Ascending aorta (tissue), 2 donors: ENCODE measurements around the gene DACH1. TPM values are rescaled to one million over a fixed set of nuclear protein-coding genes. Genes with fewer than 3 reads are reported as not detected.

Experiments
- DNase-seq, 2 donors: peaks; one replicate each; pipeline ENCODE4 v3.0.0-alpha.2; 2019; ENCODE audit warnings: low spot score in 2 of 2
- H3K27ac ChIP-seq, 2 donors: fragments of 200-600 bp; sonication (generic); one replicate each; pipeline ENCODE4 v1.5.1; 2016 to 2017; ENCODE audit warnings: mild to moderate bottlenecking in 1 of 2
- H3K27me3 ChIP-seq: fragments of 200-600 bp; sonication (generic); one replicate; pipeline ENCODE4 v1.5.1; 2017
- H3K36me3 ChIP-seq, 2 donors: fragments of 200-600 bp; sonication (generic); one replicate each; pipeline ENCODE4 v1.5.1; 2016
- H3K4me1 ChIP-seq, 2 donors: fragments of 200-600 bp; sonication (generic); one replicate each; pipeline ENCODE4 v1.5.1; 2016 to 2017; ENCODE audit warnings: mild to moderate bottlenecking in 1 of 2
- H3K4me3 ChIP-seq, 2 donors: fragments of 200-600 bp; sonication (generic); one replicate each; pipeline ENCODE4 v1.5.1; 2016 to 2017; ENCODE audit warnings: mild to moderate bottlenecking in 1 of 2
- H3K9me3 ChIP-seq, 2 donors: fragments of 200-600 bp; sonication (generic); one replicate each; pipeline ENCODE4 v1.5.1; 2016
- intact Hi-C: fragments of 100-400 bp; cut with DNase I; formaldehyde crosslinking; loops from one replicate; pipeline ENCODE4 v1.15.1; 2023
- total RNA-seq: library from RNA; depleted of rRNA; stranded (reverse); fragments of >200 nt; gene quantifications from one replicate; pipeline ENCODE4 v1.1.0, GENCODE V29; 2016
- TF ChIP-seq, protein P1 (sequence below), 3 experiments: fragments of 200-600 bp in 2 of 3; fragments of 450-650 bp in 1 of 3; sonication (generic) in 2 of 3; IDR thresholded peaks; one replicate each; pipeline ENCODE4 v1.5.1; 2016 to 2019; ENCODE audit warnings: antibody characterized with exemption in 3 of 3, mild to moderate bottlenecking in 1 of 3, moderate library complexity in 1 of 3

The DACH1 gene
- total RNA-seq, 1 donor from 2014 or later, result not detected

DNA sequence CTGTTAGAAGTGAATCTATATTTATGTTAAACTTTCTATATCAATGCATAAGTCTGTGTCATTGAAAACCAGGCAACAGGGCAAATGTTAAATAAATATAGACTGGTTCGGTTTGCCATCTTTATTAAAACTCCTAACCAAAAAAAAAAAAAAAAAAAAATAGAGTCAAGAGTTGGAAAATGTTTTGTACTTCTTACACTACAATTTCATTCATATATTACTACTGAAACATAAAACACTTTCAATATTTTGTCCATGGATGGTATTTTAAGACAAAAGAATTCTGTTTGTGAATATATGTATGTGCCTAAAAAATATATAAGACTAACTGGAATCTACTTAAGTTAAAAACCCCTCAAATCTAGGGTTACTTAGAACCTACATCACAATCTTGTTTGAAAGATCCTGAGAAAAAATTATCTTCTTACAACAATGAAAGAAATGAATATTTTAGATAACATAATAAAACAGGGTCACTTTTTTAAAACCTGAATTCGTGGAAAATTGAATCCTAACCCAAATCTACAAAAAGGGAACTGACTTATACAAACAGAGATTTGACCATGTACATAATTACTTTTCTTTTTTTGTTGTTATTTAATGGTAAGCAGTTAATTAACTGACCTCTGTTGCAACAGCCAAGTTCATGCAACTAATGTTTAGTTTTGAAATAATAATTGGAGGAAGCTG, 5.1 kb downstream of the DACH1 start:
- Histone ChIP-seq H3K27me3 (peaks cover 9% of the 10 kb centered on the region), H3K4me1 (peaks cover 9 to 10% of the 10 kb centered on the region in 2 donors), H3K9me3 (no peaks in the 10 kb centered on the region), H3K36me3 (no peaks in the 10 kb centered on the region), H3K27ac (no peak overlapping the region), H3K4me3 (no peak overlapping the region)
- intact Hi-C loops, result no loop called here
- no peak for DNase-seq
- TF ChIP-seq, protein P1, sequence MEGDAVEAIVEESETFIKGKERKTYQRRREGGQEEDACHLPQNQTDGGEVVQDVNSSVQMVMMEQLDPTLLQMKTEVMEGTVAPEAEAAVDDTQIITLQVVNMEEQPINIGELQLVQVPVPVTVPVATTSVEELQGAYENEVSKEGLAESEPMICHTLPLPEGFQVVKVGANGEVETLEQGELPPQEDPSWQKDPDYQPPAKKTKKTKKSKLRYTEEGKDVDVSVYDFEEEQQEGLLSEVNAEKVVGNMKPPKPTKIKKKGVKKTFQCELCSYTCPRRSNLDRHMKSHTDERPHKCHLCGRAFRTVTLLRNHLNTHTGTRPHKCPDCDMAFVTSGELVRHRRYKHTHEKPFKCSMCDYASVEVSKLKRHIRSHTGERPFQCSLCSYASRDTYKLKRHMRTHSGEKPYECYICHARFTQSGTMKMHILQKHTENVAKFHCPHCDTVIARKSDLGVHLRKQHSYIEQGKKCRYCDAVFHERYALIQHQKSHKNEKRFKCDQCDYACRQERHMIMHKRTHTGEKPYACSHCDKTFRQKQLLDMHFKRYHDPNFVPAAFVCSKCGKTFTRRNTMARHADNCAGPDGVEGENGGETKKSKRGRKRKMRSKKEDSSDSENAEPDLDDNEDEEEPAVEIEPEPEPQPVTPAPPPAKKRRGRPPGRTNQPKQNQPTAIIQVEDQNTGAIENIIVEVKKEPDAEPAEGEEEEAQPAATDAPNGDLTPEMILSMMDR (IDR thresholded peaks at IDR 0.05), result no peak

DNA sequence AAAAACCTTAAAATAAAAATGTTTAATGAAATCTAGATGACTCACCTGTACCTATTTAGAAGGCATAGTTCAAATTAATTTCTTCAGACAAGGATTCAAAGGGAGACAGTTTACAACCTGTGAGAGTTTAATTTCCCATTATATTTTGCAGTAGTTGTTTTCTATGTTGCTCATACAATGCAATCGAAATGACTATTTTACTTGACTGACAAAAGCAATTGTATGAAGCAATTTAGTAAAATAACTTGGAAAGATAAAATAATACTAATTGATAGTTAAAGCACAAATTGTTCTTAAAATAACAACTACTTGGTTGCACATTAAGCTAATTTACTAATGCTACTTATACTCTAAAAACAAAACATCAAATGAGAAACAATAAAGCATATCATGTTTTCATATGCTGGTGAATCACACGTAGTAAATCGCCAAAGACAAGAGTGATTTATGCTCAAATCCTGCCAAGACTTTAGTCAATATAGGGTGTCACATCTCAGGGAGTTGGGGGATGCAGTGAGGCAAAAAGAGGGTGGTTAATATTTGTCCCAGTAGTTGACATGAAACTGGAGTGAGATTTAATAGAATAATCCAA, 6.4 kb downstream of the DACH1 start:
- Histone ChIP-seq H3K9me3 (no peaks in the 10 kb centered on the region), H3K27me3 (peaks cover 8% of the 10 kb centered on the region), H3K36me3 (no peaks in the 10 kb centered on the region), H3K27ac (no peak overlapping the region), H3K4me3 (no peak overlapping the region), H3K4me1 (peaks cover 4 to 6% of the 10 kb centered on the region in 2 donors)
- TF ChIP-seq, protein P1 (IDR thresholded peaks at IDR 0.05), result no peak
- intact Hi-C loops, result no loop called here
- DNase-seq, result no peak

DNA sequence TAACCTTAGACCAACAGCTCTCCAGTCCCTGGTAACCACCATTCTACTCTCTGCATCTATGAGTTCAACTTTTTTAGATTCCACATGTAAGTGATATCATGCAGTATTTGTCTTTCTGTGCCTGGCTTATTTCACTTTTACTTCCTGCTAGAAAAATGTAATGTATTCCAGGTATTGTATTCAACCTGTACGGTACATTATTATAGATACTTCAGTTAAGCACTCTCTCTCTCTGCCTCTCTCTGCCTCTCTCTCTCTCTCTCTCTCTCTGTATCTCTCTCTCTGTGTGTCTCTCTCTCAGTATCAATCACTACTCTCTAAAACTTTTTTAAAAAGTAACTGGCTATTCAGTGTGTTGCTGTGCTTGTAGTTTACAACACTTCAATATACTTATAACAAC, 8.4 kb downstream of the DACH1 start:
- H3K27ac ChIP-seq, result no peak overlapping the region
- intact Hi-C loops, result no loop called here
- TF ChIP-seq, protein P1 (IDR thresholded peaks at IDR 0.05), result no peak
- no peaks in the 10 kb centered on the region for H3K36me3 ChIP-seq
- no peaks in the 10 kb centered on the region for H3K4me1 ChIP-seq
- H3K27me3 ChIP-seq, result no peaks in the 10 kb centered on the region
- H3K9me3 ChIP-seq, result no peaks in the 10 kb centered on the region
- no peak overlapping the region for H3K4me3 ChIP-seq
- no peak for DNase-seq

DNA sequence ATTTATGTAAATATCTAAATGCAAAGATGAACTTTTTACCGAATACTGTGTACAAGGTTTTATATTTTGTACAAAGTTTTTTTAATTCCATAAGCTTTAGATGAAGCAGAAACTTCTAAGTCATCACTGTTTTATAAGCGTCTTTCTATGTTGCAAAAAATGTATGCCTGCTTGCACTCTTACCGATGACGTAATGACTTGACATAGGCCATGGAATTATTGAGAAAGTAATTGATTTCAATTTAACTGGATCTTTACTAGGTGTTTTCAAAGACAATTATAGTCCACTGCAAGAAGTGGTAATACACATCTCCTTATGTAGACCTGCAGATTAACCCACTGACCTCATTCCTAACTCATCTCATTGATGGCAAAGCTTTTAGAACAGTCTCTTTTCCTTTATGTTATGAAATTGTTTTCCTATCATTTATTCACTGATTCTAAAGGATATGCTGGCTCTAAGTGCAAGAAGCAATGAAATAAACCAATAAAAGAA, 10.4 kb downstream of the DACH1 start:
- H3K27ac ChIP-seq, result no peak overlapping the region
- H3K27me3 ChIP-seq, result no peaks in the 10 kb centered on the region
- H3K36me3 ChIP-seq, result no peaks in the 10 kb centered on the region
- no peaks in the 10 kb centered on the region for H3K4me1 ChIP-seq
- H3K4me3 ChIP-seq, result no peak overlapping the region
- intact Hi-C loops, result no loop called here
- TF ChIP-seq, protein P1 (IDR thresholded peaks at IDR 0.05), result no peak
- H3K9me3 ChIP-seq, result no peaks in the 10 kb centered on the region
- DNase-seq, result no peak

DNA sequence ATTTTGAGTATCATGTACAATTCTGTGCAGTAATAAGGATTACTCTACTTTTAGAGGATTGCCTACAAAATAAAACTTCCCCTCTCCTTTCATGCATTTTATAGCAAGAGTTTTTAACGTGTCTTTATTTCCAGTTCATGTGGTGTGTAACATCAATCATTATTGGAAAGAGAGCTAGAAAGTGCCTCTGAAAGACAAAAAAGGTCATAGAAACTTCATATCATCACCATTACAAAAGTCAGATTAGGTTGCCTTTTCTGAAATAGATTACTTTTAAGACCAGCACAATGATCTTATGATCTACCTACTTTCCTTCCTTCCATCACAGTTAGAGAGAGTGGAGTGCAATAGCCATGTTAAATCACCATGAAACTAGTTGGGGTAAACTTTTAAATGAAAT, 12.6 kb downstream of the DACH1 start:
- TF ChIP-seq, protein P1 (IDR thresholded peaks at IDR 0.05), result no peak
- no peak overlapping the region for H3K27ac ChIP-seq
- no peak for DNase-seq
- intact Hi-C loops, result no loop called here
- no peaks in the 10 kb centered on the region for H3K27me3 ChIP-seq
- no peaks in the 10 kb centered on the region for H3K36me3 ChIP-seq
- no peaks in the 10 kb centered on the region for H3K4me1 ChIP-seq
- no peaks in the 10 kb centered on the region for H3K9me3 ChIP-seq
- no peak overlapping the region for H3K4me3 ChIP-seq
